HG02852 (cell line): ENCODE measurements around the gene ARG2.

ENCODE experiments used
- ATAC-seq: cut with Tn5 transposase; IDR thresholded peaks from one replicate; pipeline ENCODE4 v1.9.1; 2021; ENCODE audit warnings: mild to moderate bottlenecking, moderate library complexity; ENCODE audit not compliant: unreplicated experiment

ARG2 gene

DNA sequence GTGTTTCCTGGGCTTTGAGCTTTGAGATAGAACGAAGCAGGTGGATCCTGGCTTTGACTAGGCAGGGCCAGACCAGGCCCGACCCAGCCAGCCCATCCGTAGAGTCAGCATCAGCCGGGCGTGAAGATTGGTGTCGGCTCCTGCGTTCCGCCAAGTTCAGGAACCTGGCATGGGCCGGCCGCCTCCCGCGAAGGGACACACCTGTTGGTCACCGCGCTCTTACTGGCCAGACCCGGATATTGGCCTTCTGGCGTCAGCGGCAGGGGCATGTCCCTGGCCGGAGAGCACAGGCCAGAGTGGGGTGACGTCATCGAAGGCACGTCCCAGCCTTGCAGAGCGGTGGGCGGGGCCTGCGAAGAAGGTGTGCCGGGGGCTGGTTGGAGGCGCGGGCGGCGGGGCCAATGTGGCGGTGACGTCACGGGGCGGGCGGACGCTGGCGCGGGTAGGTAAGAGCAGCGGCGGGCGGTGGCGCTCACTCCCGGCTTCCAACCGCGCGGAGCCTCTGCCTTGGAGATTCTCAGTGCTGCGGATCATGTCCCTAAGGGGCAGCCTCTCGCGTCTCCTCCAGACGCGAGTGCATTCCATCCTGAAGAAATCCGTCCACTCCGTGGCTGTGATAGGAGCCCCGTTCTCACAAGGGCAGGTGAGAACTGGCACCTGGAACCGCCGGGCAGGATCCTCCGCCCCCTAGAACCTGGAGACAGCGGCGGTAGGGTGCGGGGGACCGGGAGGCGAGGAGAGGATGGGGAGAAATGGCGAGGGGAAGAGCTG is at the start of gene ARG2:
TSS of gene ARG2 (plus strand) at position 475 of the 771 bp plus-strand sequence. CDS start at position 533, 58 bp downstream.
- peak; percentile 92 for ATAC-seq

GRCh38 chr14:67570453-67570852 is 49.3 kb upstream of the ARG2 start:
- no peak for ATAC-seq

DNA sequence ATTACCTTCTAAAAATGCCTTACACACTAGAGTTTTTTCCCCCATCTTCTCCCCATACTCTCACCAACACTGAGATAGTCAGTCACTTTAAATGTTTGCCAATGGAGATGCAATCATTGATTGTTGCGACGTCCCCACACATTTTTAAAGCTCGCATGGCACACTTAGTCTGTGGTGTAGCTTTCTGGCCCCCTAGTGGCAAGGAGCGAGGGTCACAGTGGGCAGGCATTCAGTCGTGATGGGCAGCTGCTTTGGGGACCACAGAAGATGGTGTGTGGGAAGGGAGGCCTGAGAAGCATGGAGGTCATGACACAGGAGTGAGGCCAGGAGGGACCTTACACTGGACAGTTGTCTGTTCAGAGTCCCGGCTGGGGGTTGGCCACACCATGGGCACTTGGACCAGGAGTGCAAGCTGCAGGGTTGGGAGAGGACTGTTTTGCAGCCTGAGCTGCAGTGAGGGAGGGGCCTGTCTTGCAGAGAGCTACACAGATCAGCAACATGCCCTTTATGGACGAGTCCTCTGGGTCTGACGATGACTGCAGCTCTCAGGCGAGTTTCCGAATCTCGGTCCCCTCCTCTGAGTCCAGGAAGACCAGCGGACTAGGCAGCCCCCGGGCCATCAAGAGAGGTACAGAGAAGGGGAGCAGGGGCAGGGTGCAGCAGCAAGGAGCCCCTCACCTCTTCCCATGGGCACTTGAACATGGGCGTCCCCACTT is 48.3 kb upstream of the ARG2 start:
- ATAC-seq, result peak; percentile 68

GRCh38 chr14:67571991-67572323 is 47.8 kb upstream of the ARG2 start:
- no peak for ATAC-seq

GRCh38 chr14:67572608-67573007 is 47.1 kb upstream of the ARG2 start:
- ATAC-seq, result no peak

DNA sequence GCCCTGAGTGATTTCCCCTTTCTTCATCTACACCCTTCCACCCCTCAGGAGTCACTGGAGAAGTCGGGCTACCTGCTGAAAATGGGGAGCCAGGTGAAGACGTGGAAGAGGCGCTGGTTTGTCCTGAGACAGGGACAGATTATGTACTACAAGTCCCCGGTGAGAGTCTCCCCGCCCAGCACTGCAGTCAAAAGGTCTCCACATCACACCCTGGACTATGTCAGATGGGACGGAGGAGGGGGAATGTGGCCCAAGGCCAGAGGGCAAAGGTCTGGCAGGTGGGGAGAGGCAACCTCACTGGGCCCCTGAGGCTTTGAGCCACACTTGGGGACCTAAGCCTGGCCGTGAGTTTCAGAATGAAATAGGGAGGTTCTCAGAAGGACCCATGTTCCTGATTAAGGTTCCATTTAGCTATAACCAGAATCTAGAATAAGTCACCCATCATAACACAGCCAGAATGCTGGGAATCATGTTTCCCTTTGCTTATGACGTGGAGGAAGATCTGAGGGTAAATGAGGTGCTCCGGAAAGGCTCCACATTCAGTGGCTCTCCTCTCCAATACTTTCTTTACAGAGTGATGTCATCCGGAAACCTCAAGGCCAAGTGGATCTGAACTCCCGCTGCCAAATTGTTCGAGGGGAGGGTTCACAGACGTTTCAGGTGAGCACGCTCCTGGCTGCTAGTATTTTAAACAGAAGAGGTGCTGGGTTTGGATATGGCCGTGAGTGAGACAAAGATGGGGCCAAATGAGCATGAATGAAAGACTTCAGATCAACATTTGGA is 46.3 kb upstream of the ARG2 start:
- no peak for ATAC-seq

DNA sequence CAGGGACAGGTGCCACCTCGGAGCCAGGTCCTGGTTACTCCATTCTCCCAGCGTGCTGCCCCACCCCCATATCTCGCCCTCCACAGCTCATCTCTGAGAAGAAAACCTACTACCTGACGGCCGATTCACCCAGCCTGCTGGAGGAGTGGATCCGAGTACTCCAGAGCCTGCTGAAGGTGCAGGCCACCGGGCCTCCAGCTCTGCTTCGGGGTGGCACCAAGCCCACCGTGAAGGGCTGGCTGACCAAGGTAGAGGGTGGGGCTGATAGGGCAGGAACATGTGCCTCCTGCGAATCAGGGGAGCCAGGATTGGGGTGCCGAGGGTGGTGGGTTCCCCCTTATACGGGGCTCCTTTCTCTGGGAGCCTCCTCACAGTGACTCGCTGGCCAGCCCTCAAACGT is 45.6 kb upstream of the ARG2 start:
- no peak for ATAC-seq

DNA sequence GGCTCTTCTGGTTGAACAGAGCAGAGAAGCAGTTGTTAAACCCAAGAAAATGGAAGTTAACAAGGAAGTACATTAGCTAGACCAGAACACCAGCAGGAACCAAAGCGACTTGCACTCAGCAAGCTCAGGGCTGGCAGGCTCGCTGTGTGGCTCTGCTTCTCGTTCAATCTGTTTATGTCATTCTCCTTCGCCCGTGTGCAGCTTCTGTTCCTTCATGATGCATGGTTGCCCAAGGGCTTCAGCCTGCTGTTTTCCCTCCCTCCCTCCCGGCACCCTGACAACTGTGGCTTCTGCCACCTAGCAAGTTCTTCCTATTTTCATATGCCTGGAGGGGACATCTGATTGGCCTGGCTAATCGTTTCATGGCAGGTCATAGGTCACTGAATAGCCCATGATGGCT is 44.9 kb upstream of the ARG2 start:
- ATAC-seq, result no peak

GRCh38 chr14:67575684-67576083 is 44.0 kb upstream of the ARG2 start:
- no peak for ATAC-seq

DNA sequence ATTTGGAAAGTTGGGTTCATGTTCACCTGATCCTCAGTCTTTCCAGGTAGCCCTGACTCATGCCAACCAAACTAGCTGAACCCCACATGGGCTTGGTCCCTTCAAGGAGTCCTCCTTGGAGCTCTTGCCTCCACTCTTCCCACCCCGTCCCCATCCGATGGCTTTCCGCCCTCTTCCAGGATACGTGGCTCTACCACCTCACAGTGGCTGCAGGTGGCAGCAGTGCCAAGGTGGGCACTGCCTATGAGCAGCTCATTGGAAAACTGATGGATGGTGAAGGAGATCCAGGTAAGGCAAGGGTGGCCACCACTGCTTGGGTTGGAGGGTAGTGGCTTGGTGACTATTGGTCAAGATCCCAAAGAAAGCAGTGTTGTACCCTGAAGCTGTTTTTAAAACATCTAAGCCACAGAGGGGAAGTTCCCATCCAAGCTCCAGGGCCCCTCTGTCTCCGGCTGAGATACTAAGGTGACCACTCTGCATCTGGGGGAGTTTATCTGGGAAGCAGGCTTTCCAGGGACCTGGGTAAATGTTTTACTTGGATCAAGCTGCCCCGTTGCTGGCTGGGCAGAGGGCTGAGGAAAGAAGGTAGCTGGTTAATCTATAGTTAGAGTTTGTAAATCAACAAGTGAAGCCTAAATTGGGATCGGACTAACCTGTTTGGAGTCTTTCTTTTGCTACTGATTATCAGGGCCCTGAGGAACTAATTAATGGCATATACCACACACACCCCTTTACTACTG is 43.3 kb upstream of the ARG2 start:
- ATAC-seq, result no peak

DNA sequence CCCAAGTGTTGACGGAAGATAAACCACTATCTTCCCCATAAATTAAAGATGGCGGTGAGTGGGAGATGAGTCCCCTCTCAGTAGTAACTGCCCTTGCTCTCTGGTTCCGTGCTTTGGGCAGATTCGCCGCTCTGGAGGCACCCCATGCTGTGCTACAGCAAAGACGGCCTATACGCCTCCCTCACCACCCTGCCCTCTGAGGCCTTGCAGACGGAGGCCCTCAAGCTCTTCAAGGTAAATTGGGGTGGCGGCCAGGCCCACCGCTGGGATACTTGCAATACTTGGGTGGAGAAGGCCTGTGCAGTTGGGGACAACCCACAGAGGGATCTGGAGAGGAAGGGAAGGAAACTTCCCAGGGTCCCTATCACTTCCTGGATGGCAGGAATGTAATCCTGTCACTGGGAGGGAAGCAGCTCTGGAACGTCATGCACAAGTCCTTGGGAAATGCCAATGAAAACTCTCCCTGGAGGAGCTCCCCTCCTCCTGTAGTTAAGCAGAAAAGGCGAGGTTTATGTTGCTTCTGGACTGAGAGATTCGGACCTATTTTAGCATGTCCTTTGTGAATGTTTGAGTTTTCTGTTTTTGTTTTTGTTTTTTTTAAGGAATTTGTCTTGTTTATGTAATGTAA is 42.4 kb upstream of the ARG2 start:
- no peak for ATAC-seq

DNA sequence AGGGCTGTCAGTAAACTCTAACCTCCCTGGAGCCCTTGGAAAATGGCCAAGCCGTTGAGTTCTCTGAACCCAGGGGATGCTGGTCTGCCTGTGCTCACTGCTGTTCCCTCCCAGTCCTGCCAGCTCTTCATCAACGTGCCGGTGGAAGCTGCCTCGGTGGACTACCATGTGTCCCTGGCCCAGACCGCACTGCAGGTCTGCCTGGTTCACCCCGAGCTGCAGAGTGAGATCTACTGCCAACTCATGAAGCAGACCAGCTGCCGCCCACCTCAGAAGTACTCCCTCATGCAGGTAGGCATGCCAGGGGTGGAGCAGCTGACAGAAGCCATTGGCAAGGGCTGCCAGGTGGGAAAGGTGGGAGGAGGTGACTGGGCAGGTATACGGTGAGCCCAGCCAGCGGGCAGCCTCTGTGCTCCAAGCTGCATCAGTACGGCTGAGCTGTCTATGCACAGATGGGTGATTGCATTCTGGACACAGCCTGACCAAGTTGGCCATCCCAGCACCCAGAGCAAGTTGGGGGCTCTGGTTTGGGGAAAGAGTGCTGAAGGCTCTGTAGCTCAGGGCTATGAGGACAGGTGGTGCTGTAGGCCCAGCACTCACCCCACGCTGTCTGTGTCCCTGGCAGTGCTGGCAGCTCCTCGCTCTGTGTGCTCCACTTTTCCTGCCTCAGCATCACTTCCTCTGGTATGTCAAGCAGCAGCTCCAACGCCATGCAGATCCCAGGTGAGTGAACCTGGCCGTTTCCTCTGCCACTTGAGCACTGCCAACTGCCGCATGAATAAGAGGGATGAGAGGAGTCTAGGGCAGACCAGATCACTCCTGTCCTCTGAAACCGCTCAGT is 41.6 kb upstream of the ARG2 start:
- ATAC-seq, result no peak

GRCh38 chr14:67579040-67579439 is 40.7 kb upstream of the ARG2 start:
- no peak for ATAC-seq

GRCh38 chr14:67579636-67580035 is 40.1 kb upstream of the ARG2 start:
- no peak for ATAC-seq

- no peak for ATAC-seq
Observed at GRCh38 chr14:67580336-67581171, 39.2 kb upstream of the ARG2 start.

DNA sequence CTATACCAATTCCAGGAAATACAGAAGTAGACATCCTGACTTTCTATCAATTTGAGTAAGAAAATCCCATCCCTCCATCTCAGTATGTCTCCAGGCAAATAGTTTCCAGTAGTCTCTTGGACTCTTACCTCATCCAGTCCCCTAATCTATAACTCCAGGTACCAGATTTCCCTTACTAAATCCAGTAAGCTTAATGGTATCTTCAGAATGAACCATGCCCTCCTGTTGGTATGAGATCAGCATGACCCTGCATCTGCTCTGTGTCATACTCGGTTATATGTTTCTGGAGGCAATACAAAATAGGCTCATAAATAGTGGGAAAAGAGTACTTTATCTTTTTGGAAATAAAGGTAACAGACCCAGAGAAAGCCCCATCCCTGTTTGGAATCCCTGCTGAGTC is 38.1 kb upstream of the ARG2 start:
- ATAC-seq, result no peak

- no peak for ATAC-seq
Observed at GRCh38 chr14:67582061-67582460, 37.7 kb upstream of the ARG2 start.

DNA sequence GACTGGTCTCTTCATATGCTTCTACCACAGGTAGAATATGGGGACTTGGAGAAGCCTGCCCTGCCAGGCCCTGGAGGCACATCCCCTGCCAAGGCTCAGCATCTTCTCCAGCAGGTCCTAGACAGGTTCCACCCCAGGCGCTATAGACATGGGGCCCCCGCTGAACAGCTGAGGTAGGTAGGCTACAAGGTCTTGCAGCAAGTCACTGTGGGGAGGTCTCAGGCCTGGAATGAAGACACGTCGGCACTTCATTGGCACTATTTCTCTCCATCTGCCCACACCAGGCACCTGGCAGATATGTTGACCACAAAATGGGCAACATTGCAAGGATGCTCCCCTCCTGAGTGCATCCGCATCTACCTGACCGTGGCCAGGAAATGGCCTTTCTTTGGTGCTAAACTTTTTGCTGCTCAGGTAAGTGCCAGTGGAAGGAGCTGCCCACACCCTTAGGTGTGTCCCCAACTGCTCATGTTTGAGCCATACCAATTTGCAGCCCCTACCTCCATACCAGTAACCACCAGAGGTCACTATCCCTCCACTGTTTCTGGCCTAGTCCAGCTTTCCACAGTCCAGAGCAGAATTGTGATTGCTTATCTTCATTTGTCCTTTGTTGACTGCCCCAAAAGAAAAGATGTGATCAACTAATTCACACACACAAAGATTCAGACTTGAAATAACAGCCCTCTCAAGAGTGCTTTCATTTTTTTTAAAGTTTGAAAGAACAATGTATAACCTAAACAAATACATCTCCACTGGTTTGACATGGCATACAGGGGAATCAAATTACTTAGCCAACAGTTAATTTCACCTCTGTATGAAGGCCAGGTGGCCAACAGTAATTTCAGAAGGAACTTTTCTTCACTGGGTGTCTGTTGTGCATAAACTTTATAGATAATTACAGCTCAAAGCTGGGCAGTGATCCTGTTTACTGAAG is 35.7 kb upstream of the ARG2 start:
- ATAC-seq, result no peak
